HEK293 (cell line): ENCODE data around the gene EPS8L1.

ENCODE experiments used
- CTCF ChIA-PET: fragments of 350-600 bp; formaldehyde crosslinking; extraction: SDS; loops from one replicate; lab custom pipeline; 2021; ENCODE audit warnings: antibody characterized with exemption; lab: Yijun Ruan, JAX
- POLR2A ChIA-PET: fragments of 300-600 bp; formaldehyde crosslinking; extraction: SDS; loops from one replicate; lab custom pipeline; 2020; ENCODE audit warnings: antibody characterized with exemption, inconsistent platforms; lab: Yijun Ruan, JAX
- H3K27ac ChIP-seq: fragments of 200-500 bp; sonication (Bioruptor generic); 2 replicates; pipeline ENCODE4 v1.5.1; 2014; ENCODE audit warnings: low read depth, low read length, control low read depth, inconsistent platforms; ENCODE audit errors: extremely low read depth
- H3K36me3 ChIP-seq, 2 experiments: fragments of 200-500 bp in 1 of 2; sonication (Bioruptor generic) in 1 of 2; 1 replicate in 1 of 2; 2 replicates in 1 of 2; pipeline ENCODE4 v1.5.1; 2014 to 2017; ENCODE audit warnings: inconsistent platforms in 2 of 2, low read length in 2 of 2; ENCODE audit not compliant: control insufficient read depth in 2 of 2, insufficient read depth in 1 of 2
- H3K4me1 ChIP-seq: fragments of 200-500 bp; sonication (Bioruptor generic); 2 replicates; pipeline ENCODE4 v1.5.1; 2014; ENCODE audit warnings: mild to moderate bottlenecking, low read length, inconsistent platforms; ENCODE audit not compliant: control insufficient read depth, insufficient read depth
- H3K4me3 ChIP-seq: 2 replicates; pipeline ENCODE4 v1.5.1; 2011; ENCODE audit warnings: low read depth, mild to moderate bottlenecking, control low read depth, low read length, moderate library complexity
- H3K9me3 ChIP-seq: fragments of 200-500 bp; sonication (Bioruptor generic); 2 replicates; pipeline ENCODE4 v1.5.1; 2014; ENCODE audit warnings: low read depth, low read length, inconsistent platforms; ENCODE audit not compliant: control insufficient read depth, insufficient read depth
- BCL11A ChIP-seq: fragments of 450-650 bp; formaldehyde crosslinking; IDR thresholded peaks from 2 replicates; pipeline ENCODE4 v1.5.1; 2016; ENCODE audit warnings: low read depth, missing biosample characterization, missing genetic modification characterization
- EGR2 ChIP-seq: fragments of 450-650 bp; formaldehyde crosslinking; IDR thresholded peaks from 2 replicates; pipeline ENCODE4 v1.5.1; 2016; ENCODE audit warnings: low read depth, missing biosample characterization, missing genetic modification characterization
- KLF1 ChIP-seq: fragments of 450-650 bp; formaldehyde crosslinking; IDR thresholded peaks from 2 replicates; pipeline ENCODE4 v1.5.1; 2016; ENCODE audit warnings: missing biosample characterization, missing genetic modification characterization
- KLF17 ChIP-seq: fragments of 450-650 bp; formaldehyde crosslinking; IDR thresholded peaks from 2 replicates; pipeline ENCODE4 v1.5.1; 2016; ENCODE audit warnings: missing biosample characterization, missing genetic modification characterization
- KLF7 ChIP-seq: fragments of 450-650 bp; formaldehyde crosslinking; IDR thresholded peaks from 2 replicates; pipeline ENCODE4 v1.5.1; 2016; ENCODE audit warnings: missing biosample characterization, missing genetic modification characterization, borderline replicate concordance
- KLF9 ChIP-seq: fragments of 450-650 bp; formaldehyde crosslinking; IDR thresholded peaks from 2 replicates; pipeline ENCODE4 v1.5.1; 2016; ENCODE audit warnings: missing biosample characterization, missing genetic modification characterization, low read depth
- PATZ1 ChIP-seq: fragments of 450-650 bp; formaldehyde crosslinking; IDR thresholded peaks from 2 replicates; pipeline ENCODE4 v1.5.1; 2016; ENCODE audit warnings: missing biosample characterization, missing genetic modification characterization
- SP2 ChIP-seq: fragments of 450-650 bp; formaldehyde crosslinking; IDR thresholded peaks from 2 replicates; pipeline ENCODE4 v1.5.1; 2016; ENCODE audit warnings: missing biosample characterization, missing genetic modification characterization
- SP3 ChIP-seq: fragments of 450-650 bp; formaldehyde crosslinking; IDR thresholded peaks from 2 replicates; pipeline ENCODE4 v1.5.1; 2016; ENCODE audit warnings: missing biosample characterization, missing genetic modification characterization
- ZBTB26 ChIP-seq: fragments of 450-650 bp; formaldehyde crosslinking; optimal IDR thresholded peaks from 2 replicates; pipeline ENCODE3; 2016; ENCODE audit warnings: missing biosample characterization, mild to moderate bottlenecking, missing genetic modification characterization
- ZFHX2 ChIP-seq: fragments of 450-650 bp; formaldehyde crosslinking; conservative IDR thresholded peaks from 2 replicates; pipeline ENCODE4 v1.5.1; 2016; ENCODE audit warnings: missing biosample characterization, missing genetic modification characterization
- ZIC2 ChIP-seq: fragments of 450-650 bp; formaldehyde crosslinking; IDR thresholded peaks from 2 replicates; pipeline ENCODE4 v1.5.1; 2016; ENCODE audit warnings: missing biosample characterization, missing genetic modification characterization
- ZNF133 ChIP-seq: fragments of 450-650 bp; formaldehyde crosslinking; IDR thresholded peaks from 2 replicates; pipeline ENCODE4 v1.5.1; 2016; ENCODE audit warnings: missing biosample characterization, missing genetic modification characterization
- ZNF18 ChIP-seq: fragments of 450-650 bp; formaldehyde crosslinking; IDR thresholded peaks from 2 replicates; pipeline ENCODE4 v1.5.1; 2016; ENCODE audit warnings: missing biosample characterization, missing genetic modification characterization
- ZNF391 ChIP-seq: fragments of 450-650 bp; formaldehyde crosslinking; IDR thresholded peaks from 2 replicates; pipeline ENCODE4 v1.5.1; 2016; ENCODE audit warnings: low read depth, missing biosample characterization, missing genetic modification characterization, borderline replicate concordance
- ZNF555 ChIP-seq: fragments of 450-650 bp; formaldehyde crosslinking; conservative IDR thresholded peaks from 2 replicates; pipeline ENCODE4 v1.5.1; 2017; ENCODE audit warnings: missing biosample characterization, mild to moderate bottlenecking, missing genetic modification characterization, inconsistent platforms
- ZNF623 ChIP-seq: fragments of 450-650 bp; formaldehyde crosslinking; IDR thresholded peaks from 2 replicates; pipeline ENCODE4 v1.5.1; 2016; ENCODE audit warnings: missing biosample characterization, missing genetic modification characterization
- ZNF76 ChIP-seq: fragments of 450-650 bp; formaldehyde crosslinking; IDR thresholded peaks from 2 replicates; pipeline ENCODE4; 2016; ENCODE audit warnings: low read depth, missing biosample characterization, missing genetic modification characterization, borderline replicate concordance
- TF ChIP-seq, protein P1 (sequence below): fragments of 450-650 bp; formaldehyde crosslinking; IDR thresholded peaks from 2 replicates; pipeline ENCODE4 v1.5.1; 2016; ENCODE audit warnings: missing biosample characterization, missing genetic modification characterization
- TF ChIP-seq, protein P2 (sequence below): fragments of 450-650 bp; formaldehyde crosslinking; IDR thresholded peaks from 2 replicates; pipeline ENCODE4; 2016; ENCODE audit warnings: missing biosample characterization, missing genetic modification characterization
- TF ChIP-seq, protein P3 (sequence below): fragments of 450-650 bp; formaldehyde crosslinking; IDR thresholded peaks from 2 replicates; pipeline ENCODE4 v1.5.0; 2017; ENCODE audit warnings: missing biosample characterization, missing genetic modification characterization, borderline replicate concordance

Gene EPS8L1

DNA sequence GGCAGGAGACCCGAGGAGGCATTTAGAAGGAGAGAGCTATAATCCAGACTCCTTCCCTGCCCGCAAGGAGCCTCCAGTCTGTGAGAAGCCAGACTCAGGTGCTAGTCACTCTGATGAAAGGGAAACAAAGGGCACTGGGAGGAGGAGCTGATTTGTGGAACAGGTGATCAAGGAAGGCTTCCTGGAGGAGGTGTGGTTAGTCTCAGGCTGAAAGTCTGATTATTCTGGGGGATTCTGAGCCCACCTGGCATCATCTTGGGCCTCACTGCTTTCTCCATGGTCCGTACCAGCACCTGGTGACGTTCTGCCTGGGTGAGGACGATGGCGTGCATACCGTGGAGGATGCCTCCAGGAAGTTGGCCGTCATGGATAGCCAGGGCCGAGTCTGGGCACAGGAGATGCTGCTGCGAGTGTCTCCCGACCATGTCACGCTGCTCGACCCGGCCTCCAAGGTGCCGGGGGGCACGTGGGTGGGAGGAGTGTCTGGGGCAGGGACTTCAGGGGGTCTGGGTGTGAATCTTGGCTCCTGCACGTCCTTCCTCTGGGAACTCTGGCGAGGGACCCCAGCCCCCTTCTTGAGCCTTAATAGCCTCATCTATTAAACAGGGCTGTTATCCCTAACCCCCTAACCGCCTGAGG lies 3.9 kb downstream of the EPS8L1 start:
- Histone ChIP-seq H3K27ac (no peak overlapping the region), H3K4me1 (no peaks in the 10 kb centered on the region), H3K4me3 (no peak overlapping the region), H3K36me3 (no peaks in the 10 kb centered on the region), H3K9me3 (no peaks in the 10 kb centered on the region)
- POLR2A ChIA-PET, result interaction anchor here (0.5 to 1.5 kb wide), 4 partner anchors 38 to 305 kb away, joined by 3 to 5 read pairs (median 4); partner anchors contain the start of gene PPP1R12C
- TF ChIP-seq, protein P1, sequence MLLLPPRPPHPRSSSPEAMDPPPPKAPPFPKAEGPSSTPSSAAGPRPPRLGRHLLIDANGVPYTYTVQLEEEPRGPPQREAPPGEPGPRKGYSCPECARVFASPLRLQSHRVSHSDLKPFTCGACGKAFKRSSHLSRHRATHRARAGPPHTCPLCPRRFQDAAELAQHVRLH (tag by site-specific recombination), result peak; percentile 41; the same call in 1 of the 2 replicates
- TF ChIP-seq ZNF133 (tag by site-specific recombination) (no peak), ZNF391 (peak; percentile 88; the same call in 1 of the 2 replicates), ZIC2 (tag by site-specific recombination) (no peak)
- TF ChIP-seq, protein P2, sequence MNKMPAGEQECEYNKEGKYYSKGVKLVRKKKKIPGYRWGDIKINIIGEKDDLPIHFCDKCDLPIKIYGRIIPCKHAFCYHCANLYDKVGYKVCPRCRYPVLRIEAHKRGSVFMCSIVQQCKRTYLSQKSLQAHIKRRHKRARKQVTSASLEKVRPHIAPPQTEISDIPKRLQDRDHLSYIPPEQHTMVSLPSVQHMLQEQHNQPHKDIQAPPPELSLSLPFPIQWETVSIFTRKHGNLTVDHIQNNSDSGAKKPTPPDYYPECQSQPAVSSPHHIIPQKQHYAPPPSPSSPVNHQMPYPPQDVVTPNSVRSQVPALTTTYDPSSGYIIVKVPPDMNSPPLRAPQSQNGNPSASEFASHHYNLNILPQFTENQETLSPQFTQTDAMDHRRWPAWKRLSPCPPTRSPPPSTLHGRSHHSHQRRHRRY (tag by site-specific recombination), result no peak
- CTCF ChIA-PET, result interaction anchor here (0.6 to 1.0 kb wide), 3 partner anchors 80 to 752 kb away, joined by 3 to 4 read pairs (median 3); no protein-coding TSS in a partner anchor

GRCh38 chr19:55080121-55080967 lies 4.7 kb downstream of the EPS8L1 start:
- no peaks in the 10 kb centered on the region for H3K9me3 ChIP-seq
- ChIA-PET POLR2A (interaction anchor here (0.6 to 1.5 kb wide), 3 partner anchors 9 to 304 kb away, joined by 4 to 9 read pairs (median 5); partner anchors contain the start of gene PPP1R12C), CTCF (interaction anchor here (0.6 to 1.4 kb wide), 5 partner anchors 9 to 403 kb away, joined by 3 to 13 read pairs (median 3); no protein-coding TSS in a partner anchor)
- no peak overlapping the region for H3K4me3 ChIP-seq
- H3K36me3 ChIP-seq, result no peaks in the 10 kb centered on the region
- no peaks in the 10 kb centered on the region for H3K4me1 ChIP-seq
- H3K27ac ChIP-seq, result no peak overlapping the region
- peak; percentile 83; the same call in 1 of the 2 replicates for TF ChIP-seq KLF7
- no peak for TF ChIP-seq ZNF623
- no peak for TF ChIP-seq ZNF555 (tag by site-specific recombination)
- peak; percentile 49; the same call in 1 of the 2 replicates for TF ChIP-seq PATZ1 (tag by site-specific recombination)
- peak; percentile 83 for TF ChIP-seq KLF9 (tag by site-specific recombination)
- TF ChIP-seq BCL11A (tag by site-specific recombination), result no peak
- 0 out of 2 replicates have a peak, but pooled peaks have one; percentile 11 for TF ChIP-seq ZNF76
- 0 out of 2 replicates have a peak, but pooled peaks have one; percentile 45 for TF ChIP-seq EGR2 (tag by site-specific recombination)
- peak; percentile 58 for TF ChIP-seq SP2
- peak; percentile 46 for TF ChIP-seq ZBTB26
- TF ChIP-seq, protein P3, sequence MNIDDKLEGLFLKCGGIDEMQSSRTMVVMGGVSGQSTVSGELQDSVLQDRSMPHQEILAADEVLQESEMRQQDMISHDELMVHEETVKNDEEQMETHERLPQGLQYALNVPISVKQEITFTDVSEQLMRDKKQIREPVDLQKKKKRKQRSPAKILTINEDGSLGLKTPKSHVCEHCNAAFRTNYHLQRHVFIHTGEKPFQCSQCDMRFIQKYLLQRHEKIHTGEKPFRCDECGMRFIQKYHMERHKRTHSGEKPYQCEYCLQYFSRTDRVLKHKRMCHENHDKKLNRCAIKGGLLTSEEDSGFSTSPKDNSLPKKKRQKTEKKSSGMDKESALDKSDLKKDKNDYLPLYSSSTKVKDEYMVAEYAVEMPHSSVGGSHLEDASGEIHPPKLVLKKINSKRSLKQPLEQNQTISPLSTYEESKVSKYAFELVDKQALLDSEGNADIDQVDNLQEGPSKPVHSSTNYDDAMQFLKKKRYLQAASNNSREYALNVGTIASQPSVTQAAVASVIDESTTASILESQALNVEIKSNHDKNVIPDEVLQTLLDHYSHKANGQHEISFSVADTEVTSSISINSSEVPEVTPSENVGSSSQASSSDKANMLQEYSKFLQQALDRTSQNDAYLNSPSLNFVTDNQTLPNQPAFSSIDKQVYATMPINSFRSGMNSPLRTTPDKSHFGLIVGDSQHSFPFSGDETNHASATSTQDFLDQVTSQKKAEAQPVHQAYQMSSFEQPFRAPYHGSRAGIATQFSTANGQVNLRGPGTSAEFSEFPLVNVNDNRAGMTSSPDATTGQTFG (tag by site-specific recombination), result no peak
- TF ChIP-seq SP3 (tag by site-specific recombination), result peak; percentile 67
- peak; percentile 61; the same call in 1 of the 2 replicates for TF ChIP-seq ZNF18 (tag by site-specific recombination)
- TF ChIP-seq KLF1, result peak; percentile 97
- peak; percentile 68 for TF ChIP-seq ZFHX2
- 0 out of 2 replicates have a peak, but pooled peaks have one; percentile 13 for TF ChIP-seq KLF17
